Activated CD8-positive, alpha-beta memory T cell treated with anti-CD3 and anti-CD28 coated beads, Interleukin-2, amount 10 ng/mL, durations not matched to agents 7 days and 5 days (primary cell): ENCODE results near the gene GRIK4. TPM values are rescaled to one million over a fixed set of nuclear protein-coding genes. Genes with fewer than 3 reads are reported as not detected.

ENCODE experiments used
- ATAC-seq: fragments of 150-1000 bp; cut with Tn5 transposase; one replicate; pipeline ENCODE4 v1.10.0; 2021; ENCODE audit warnings: moderate library complexity
- CTCF ChIA-PET: fragments of 350-600 bp; sonication (Branson Sonifier 250); formaldehyde crosslinking; loops from one replicate; lab custom pipeline; 2021; ENCODE audit warnings: antibody characterized with exemption; lab: Charles Lee
- DNase-seq: peaks from one replicate; pipeline ENCODE4 v3.0.0-alpha.2; 2020
- H3K27ac Mint-ChIP-seq: one replicate; pipeline ENCODE4 v1.8.0; 2021; ENCODE audit warnings: mild to moderate bottlenecking, mixed read lengths
- H3K27me3 Mint-ChIP-seq: one replicate; pipeline ENCODE4 v1.8.0; 2021; ENCODE audit warnings: mixed read lengths
- H3K36me3 Mint-ChIP-seq: one replicate; pipeline ENCODE4 v1.8.0; 2021; ENCODE audit warnings: mild to moderate bottlenecking, mixed read lengths
- H3K4me1 Mint-ChIP-seq: one replicate; pipeline ENCODE4 v1.8.0; 2021; ENCODE audit warnings: mixed read lengths
- H3K4me3 Mint-ChIP-seq: one replicate; pipeline ENCODE4 v1.8.0; 2021; ENCODE audit warnings: mild to moderate bottlenecking, moderate library complexity, mixed read lengths
- H3K9me3 Mint-ChIP-seq: one replicate; pipeline ENCODE4 v1.8.0; 2022; ENCODE audit warnings: low read depth, mixed read lengths
- total RNA-seq, 2 experiments: library from RNA; stranded (reverse); gene quantifications; one replicate each; pipeline ENCODE4 v1.2.3, GENCODE V29; 2021

The GRIK4 gene
- total RNA-seq, 2 experiments from 2014 or later = 0.21 TPM; not detected in 1

- Mint-ChIP-seq H3K27me3 (peaks cover 36% of the 10 kb centered on the region), H3K27ac (no peak overlapping the region), H3K36me3 (no peaks in the 10 kb centered on the region), H3K9me3 (no peaks in the 10 kb centered on the region), H3K4me1 (no peaks in the 10 kb centered on the region), H3K4me3 (no peak overlapping the region)
- DNase-seq (no peak), ATAC-seq (no peak)
- CTCF ChIA-PET = no interaction called here
These were observed 305.2 kb downstream of the GRIK4 start for GRCh38 chr11:120816711-120817110.

GRCh38 chr11:120817158-120817557 is 305.6 kb downstream of the GRIK4 start:
- Mint-ChIP-seq H3K4me3 (no peak overlapping the region), H3K36me3 (no peaks in the 10 kb centered on the region), H3K9me3 (no peaks in the 10 kb centered on the region), H3K27me3 (peaks cover 36% of the 10 kb centered on the region), H3K4me1 (no peaks in the 10 kb centered on the region), H3K27ac (no peak overlapping the region)
- ATAC-seq (no peak), DNase-seq (no peak)
- CTCF ChIA-PET = no interaction called here

GRCh38 chr11:120818097-120818496 is 306.5 kb downstream of the GRIK4 start:
- Mint-ChIP-seq H3K36me3 (no peaks in the 10 kb centered on the region), H3K9me3 (no peaks in the 10 kb centered on the region), H3K4me3 (no peak overlapping the region), H3K4me1 (no peaks in the 10 kb centered on the region), H3K27ac (no peak overlapping the region), H3K27me3 (peaks cover 36% of the 10 kb centered on the region)
- CTCF ChIA-PET = no interaction called here
- DNase-seq = no peak
- no peak for ATAC-seq

- peaks cover 36% of the 10 kb centered on the region for H3K27me3 Mint-ChIP-seq
- CTCF ChIA-PET = no interaction called here
- no peaks in the 10 kb centered on the region for H3K4me1 Mint-ChIP-seq
- no peaks in the 10 kb centered on the region for H3K36me3 Mint-ChIP-seq
- ATAC-seq (no peak), DNase-seq (no peak)
- H3K4me3 Mint-ChIP-seq = no peak overlapping the region
- no peak overlapping the region for H3K27ac Mint-ChIP-seq
- no peaks in the 10 kb centered on the region for H3K9me3 Mint-ChIP-seq
These were observed 307.5 kb downstream of the GRIK4 start for GRCh38 chr11:120819003-120819402.

GRCh38 chr11:120819437-120820365 is 308.2 kb downstream of the GRIK4 start:
- DNase-seq (no peak), ATAC-seq (no peak)
- H3K27ac Mint-ChIP-seq = no peak overlapping the region
- no peak overlapping the region for H3K4me3 Mint-ChIP-seq
- H3K36me3 Mint-ChIP-seq = no peaks in the 10 kb centered on the region
- CTCF ChIA-PET = no interaction called here
- H3K4me1 Mint-ChIP-seq = no peaks in the 10 kb centered on the region
- H3K9me3 Mint-ChIP-seq = no peaks in the 10 kb centered on the region
- H3K27me3 Mint-ChIP-seq = peaks cover 36% of the 10 kb centered on the region

DNA sequence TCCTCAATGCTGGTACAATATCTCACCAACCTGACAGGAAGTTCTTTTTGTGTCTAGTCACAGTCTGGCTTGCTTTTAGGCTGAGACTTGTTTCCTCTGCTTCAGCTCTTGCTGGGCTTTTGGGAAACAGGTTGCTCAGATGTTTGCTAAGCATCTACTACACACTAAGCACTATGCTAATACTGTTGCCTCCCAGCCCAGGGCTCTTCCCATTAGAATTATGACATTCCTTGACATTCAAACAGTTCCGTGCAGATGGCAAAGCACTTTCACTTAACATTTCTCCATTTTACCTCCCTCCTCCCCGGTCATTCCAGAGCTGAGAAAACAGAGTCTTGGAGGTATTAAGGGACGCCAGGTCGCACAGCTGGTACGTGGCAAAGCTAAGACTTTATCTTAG is 311.6 kb downstream of the GRIK4 start:
- no peak overlapping the region for H3K4me3 Mint-ChIP-seq
- no peak overlapping the region for H3K27ac Mint-ChIP-seq
- CTCF ChIA-PET = no interaction called here
- ATAC-seq = no peak
- no peaks in the 10 kb centered on the region for H3K36me3 Mint-ChIP-seq
- no peak for DNase-seq
- H3K4me1 Mint-ChIP-seq = no peaks in the 10 kb centered on the region
- H3K27me3 Mint-ChIP-seq = peaks cover 22% of the 10 kb centered on the region
- no peaks in the 10 kb centered on the region for H3K9me3 Mint-ChIP-seq

DNA sequence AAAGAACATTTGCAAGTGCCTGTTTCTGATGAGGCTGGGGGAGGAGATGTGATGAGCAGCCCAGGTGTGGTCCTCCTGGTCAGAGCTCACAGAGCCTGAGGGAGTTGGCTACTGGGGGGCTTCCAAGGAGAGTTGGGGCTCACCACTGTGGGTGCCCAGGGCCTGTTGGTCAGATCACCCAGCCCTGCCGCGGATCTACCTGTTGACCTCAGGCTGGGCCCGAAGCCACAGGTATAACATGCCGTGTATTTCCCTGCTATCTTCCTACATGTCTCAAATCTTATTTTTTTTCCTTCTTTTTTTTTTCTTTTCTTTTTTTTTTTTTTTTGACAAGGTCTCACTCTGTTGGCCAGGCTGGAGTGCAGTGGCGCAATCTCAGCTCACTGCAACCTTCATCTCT is 312.7 kb downstream of the GRIK4 start:
- no peak for ATAC-seq
- Mint-ChIP-seq H3K9me3 (no peaks in the 10 kb centered on the region), H3K36me3 (no peaks in the 10 kb centered on the region), H3K4me1 (no peaks in the 10 kb centered on the region), H3K27ac (no peak overlapping the region), H3K27me3 (peaks cover 12% of the 10 kb centered on the region), H3K4me3 (no peak overlapping the region)
- DNase-seq = no peak
- CTCF ChIA-PET = no interaction called here

DNA sequence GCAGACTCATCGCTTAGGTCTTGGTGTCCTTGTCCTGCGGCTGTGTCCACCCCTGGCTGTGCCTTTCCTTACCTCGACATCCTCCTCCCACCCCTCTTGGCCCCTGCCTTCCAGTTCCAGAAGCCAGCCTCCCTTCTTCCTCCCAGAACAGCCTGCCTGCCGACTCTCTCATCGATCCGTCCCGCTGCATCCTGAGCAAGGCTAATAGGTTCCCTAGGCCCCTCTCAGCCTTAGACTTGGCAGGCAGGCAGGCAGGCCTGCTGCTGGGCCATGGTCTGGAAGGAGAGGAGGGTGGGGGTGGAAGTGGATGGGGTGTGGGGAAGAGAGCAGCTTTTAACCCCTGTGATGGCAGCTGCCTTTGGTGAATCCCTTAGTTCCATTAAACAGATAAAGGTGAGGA is 315.6 kb downstream of the GRIK4 start:
- ATAC-seq = no peak
- H3K27ac Mint-ChIP-seq = no peak overlapping the region
- H3K4me1 Mint-ChIP-seq = no peaks in the 10 kb centered on the region
- CTCF ChIA-PET = no interaction called here
- H3K9me3 Mint-ChIP-seq = no peaks in the 10 kb centered on the region
- H3K36me3 Mint-ChIP-seq = no peaks in the 10 kb centered on the region
- no peaks in the 10 kb centered on the region for H3K27me3 Mint-ChIP-seq
- no peak for DNase-seq
- H3K4me3 Mint-ChIP-seq = no peak overlapping the region

GRCh38 chr11:120827820-120828219 is 316.3 kb downstream of the GRIK4 start:
- no peak overlapping the region for H3K4me3 Mint-ChIP-seq
- no peak overlapping the region for H3K27ac Mint-ChIP-seq

DNA sequence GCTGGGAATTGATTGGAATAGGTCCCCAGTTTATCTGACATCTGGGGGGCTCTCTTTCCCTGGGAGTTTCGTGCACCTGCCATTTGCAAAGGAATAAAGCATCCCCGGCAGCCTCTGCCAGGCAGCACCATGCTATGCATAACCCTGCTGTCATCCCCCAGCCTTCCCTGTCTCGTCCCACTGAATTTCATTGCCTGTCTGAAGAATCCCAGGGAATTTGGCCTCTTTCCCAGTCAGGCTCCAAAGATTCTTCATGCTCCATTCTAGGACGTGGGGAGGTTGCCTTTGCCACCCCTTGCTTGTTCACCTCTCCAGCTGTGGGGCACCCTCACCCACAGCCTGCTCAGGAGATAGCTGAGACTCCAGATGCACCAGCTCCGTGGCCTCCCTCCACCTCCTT is 317.3 kb downstream of the GRIK4 start:
- no peak overlapping the region for H3K27ac Mint-ChIP-seq
- CTCF ChIA-PET = no interaction called here
- no peaks in the 10 kb centered on the region for H3K9me3 Mint-ChIP-seq
- ATAC-seq = no peak
- DNase-seq = no peak
- H3K27me3 Mint-ChIP-seq = peaks cover 6% of the 10 kb centered on the region
- no peaks in the 10 kb centered on the region for H3K4me1 Mint-ChIP-seq
- no peak overlapping the region for H3K4me3 Mint-ChIP-seq
- H3K36me3 Mint-ChIP-seq = no peaks in the 10 kb centered on the region

More at GRCh38 chr11:120827820-120828219, 316.3 kb downstream of the GRIK4 start:
- ATAC-seq (no peak), DNase-seq (no peak)
- Mint-ChIP-seq H3K4me1 (no peaks in the 10 kb centered on the region), H3K36me3 (no peaks in the 10 kb centered on the region), H3K27me3 (no peaks in the 10 kb centered on the region), H3K9me3 (no peaks in the 10 kb centered on the region)
- CTCF ChIA-PET = no interaction called here

GRCh38 chr11:120830085-120830620 is 318.6 kb downstream of the GRIK4 start:
- Mint-ChIP-seq H3K27ac (no peak overlapping the region), H3K36me3 (no peaks in the 10 kb centered on the region), H3K9me3 (no peaks in the 10 kb centered on the region), H3K4me1 (no peaks in the 10 kb centered on the region), H3K4me3 (no peak overlapping the region), H3K27me3 (peaks cover 6% of the 10 kb centered on the region)
- ATAC-seq (no peak), DNase-seq (no peak)
- CTCF ChIA-PET = no interaction called here

DNA sequence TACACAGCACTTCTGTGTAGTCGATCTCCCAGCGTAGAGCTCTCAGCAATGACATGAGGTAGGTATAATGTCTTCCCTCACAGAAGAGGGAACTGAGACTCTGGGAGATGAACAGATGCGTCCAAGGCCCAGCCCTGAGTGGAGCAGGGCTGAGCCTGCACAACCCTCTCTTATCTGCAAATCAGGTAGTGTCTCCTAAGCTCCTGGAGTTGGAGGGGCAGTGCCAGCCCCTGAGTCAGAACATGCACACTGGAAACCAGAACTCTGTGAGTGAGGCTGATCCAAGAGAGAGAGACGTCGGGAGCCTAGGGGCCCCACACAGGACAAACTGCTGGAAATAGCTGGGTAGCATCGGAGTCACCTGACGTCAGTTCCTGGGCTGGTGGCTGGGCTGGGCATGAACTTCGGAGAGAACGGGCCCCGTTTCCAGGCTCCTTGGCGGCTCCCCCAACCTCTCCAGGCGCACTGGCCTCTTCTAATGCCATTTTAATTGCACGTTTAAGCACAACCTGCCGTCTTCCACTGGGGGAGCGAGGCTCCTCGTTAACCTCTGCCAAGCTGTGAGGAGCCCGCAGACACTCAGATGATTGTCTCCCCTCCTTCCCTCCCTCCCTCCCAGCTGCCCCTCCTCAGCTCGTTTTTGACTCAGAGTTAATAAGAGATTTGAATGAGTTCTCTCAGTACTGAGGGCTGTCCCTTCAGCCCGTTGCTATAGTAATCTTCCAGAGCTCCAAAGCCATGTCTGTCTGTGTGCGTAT is 321.1 kb downstream of the GRIK4 start:
- Mint-ChIP-seq H3K27ac (no peak overlapping the region), H3K4me1 (peaks cover 5% of the 10 kb centered on the region), H3K36me3 (no peaks in the 10 kb centered on the region), H3K4me3 (no peak overlapping the region), H3K27me3 (peaks cover 15% of the 10 kb centered on the region), H3K9me3 (no peaks in the 10 kb centered on the region)
- ATAC-seq (no peak), DNase-seq (no peak)
- CTCF ChIA-PET = no interaction called here

DNA sequence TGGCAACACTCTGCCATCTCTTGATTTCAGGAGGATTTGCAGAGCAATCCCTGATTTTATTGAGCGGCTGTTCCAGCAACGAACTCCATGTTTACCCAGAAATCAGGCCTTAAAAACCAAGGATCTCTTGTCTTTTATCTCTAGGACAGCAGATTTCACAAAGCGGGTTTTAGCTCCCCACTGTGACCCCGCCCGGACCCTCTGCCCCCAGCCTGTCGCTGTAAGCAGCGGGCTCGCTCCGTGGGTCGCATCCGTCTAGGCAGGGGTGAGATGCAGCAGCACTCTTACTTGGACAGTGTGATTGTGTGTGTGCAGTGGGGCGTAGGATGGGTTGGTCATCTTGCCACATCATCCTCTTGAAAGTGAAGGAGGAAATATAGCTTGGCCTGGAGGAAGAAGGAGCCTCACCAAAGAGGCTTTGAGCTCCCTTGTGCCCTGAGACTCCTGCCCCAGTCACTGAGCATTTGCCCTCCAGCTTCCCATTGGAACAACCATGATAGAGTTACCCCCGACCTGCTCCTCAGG is 323.2 kb downstream of the GRIK4 start:
- H3K27me3 Mint-ChIP-seq = peaks cover 17% of the 10 kb centered on the region
- CTCF ChIA-PET = no interaction called here
- no peak overlapping the region for H3K27ac Mint-ChIP-seq
- H3K4me1 Mint-ChIP-seq = peaks cover 5% of the 10 kb centered on the region
- H3K9me3 Mint-ChIP-seq = no peaks in the 10 kb centered on the region
- ATAC-seq (no peak), DNase-seq (no peak)
- H3K36me3 Mint-ChIP-seq = no peaks in the 10 kb centered on the region
- no peak overlapping the region for H3K4me3 Mint-ChIP-seq
